HG02610 (cell line): ENCODE results near the gene COL8A1.
A peak's percentile ranks its signal among the peaks of the same experiment; 100 is the strongest.
"Not testable (repeated sequence)": the region's sequence is repeated elsewhere in the genome, so short reads cannot be mapped to it uniquely, and the experiment has no call there.

Experiments used
- ATAC-seq: cut with Tn5 transposase; IDR thresholded peaks from one replicate; pipeline ENCODE4 v1.9.1; 2021; ENCODE audit warnings: mild to moderate bottlenecking, moderate library complexity; ENCODE audit not compliant: unreplicated experiment

COL8A1 gene

DNA sequence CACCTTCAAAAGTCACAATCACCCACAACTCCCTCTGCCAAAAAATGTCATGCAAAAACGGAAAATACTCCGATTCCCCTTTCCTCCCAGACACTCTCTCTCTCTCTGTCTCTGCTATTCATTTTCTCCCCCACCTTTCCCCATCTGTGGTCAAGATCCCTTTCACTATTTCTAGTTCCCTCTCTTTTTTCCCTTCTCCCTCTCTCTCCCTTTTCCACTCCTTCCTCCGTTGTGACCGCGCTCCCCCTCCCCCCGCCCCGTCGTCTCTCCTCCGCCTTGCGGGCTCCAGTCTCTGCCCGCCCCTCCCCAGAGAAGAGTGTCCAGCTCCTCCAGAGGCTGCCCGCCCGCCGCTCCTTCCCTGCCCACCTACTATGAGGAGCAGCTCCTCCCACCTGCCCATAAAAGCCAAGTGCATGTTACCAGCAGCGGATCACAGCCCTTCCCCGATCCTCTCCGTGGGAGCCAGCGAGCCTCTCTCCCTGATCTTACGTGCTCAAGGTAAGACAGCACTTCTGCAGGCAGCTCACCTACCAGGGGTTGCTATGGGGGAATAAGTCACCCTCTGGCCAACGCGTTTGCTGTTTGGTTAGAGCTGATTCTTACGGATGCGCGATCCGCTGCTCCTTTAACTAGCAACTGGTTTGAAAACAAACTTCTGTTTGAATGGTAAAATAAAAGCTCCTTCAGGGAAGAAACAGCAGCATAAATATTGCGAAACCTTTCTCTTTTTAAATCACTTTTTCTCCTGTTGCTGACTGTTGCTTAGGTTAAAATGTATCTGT lies at the start of gene COL8A1:
Gene COL8A1 (plus strand): TSS at position 428 of the 782 bp plus-strand sequence. CDS start 152,089 bp downstream, outside the sequence.
- ATAC-seq: no peak

DNA sequence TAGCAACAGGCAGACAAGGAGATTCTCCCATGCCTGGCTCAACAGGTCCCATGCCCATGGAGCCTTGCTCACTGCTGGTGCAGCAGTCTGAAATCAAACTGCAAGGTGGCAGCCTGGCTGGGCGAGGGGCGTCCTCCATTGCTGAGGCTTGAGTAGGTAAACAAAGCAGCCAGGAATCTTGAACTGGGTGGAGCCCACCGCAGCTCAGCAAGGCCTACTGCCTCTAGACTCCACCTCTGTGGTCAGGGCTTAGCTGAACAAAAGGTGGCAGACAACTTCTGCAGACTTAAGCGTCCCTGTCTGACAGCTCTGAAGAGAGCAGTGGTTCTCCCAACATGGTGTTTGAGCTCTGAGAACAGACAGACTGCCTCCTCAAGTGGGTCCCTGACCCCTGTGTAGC lies 49.2 kb upstream of the COL8A1 start:
- not testable (repeated sequence) for ATAC-seq

GRCh38 chr3:99599894-99600293 lies 38.5 kb upstream of the COL8A1 start:
- no peak for ATAC-seq

- no peak for ATAC-seq
These were observed 36.9 kb upstream of the COL8A1 start for GRCh38 chr3:99601515-99601914.

- no peak for ATAC-seq
These were observed 36.2 kb upstream of the COL8A1 start for GRCh38 chr3:99602183-99602582.

DNA sequence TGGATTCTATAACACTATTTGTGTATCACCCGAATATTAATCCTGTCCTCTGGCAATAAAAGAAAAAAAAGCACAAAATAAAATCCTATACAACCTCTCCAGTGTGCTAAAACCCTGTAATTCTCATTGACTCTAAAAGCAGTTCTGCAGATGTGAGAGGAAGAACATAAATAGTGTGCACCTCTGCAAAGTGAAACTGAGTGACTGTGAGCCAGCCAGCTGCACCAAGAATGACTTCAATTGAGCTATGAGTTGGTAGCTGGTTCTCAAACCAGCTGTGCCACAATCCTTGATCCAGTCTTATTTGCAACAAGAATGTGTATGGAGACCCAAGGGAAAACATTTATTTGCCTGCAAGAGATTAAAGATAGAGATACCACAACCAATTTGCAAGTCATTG lies 31.2 kb upstream of the COL8A1 start:
- ATAC-seq: peak; percentile 49

DNA sequence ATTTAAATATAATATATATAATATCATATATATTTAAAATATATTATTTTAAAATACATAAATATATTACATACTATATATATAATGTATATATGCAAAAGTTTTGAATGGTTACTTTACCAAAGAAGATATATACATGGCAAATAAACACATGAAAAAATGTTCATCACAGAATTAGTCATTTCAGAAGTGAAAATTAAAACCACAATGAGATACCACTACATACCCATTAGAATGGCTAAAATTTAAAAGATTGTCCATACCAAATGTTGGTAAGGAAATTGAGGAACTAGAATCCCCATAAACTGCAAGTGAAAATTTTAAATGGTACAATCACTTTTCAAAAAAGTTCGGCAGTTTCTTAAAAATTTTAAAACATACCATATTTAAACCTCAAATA lies 23.6 kb upstream of the COL8A1 start:
- no peak for ATAC-seq

GRCh38 chr3:99620077-99620767 lies 18.2 kb upstream of the COL8A1 start:
- ATAC-seq: no peak

GRCh38 chr3:99620976-99621375 lies 17.4 kb upstream of the COL8A1 start:
- no peak for ATAC-seq

- no peak for ATAC-seq
These were observed 13.7 kb upstream of the COL8A1 start for GRCh38 chr3:99624496-99625236.

GRCh38 chr3:99625237-99625622 lies 13.2 kb upstream of the COL8A1 start:
- no peak for ATAC-seq

- no peak for ATAC-seq
These were observed 12.6 kb upstream of the COL8A1 start for GRCh38 chr3:99625643-99626416.

GRCh38 chr3:99626417-99626788 lies 12.0 kb upstream of the COL8A1 start:
- peak; percentile 68 for ATAC-seq

DNA sequence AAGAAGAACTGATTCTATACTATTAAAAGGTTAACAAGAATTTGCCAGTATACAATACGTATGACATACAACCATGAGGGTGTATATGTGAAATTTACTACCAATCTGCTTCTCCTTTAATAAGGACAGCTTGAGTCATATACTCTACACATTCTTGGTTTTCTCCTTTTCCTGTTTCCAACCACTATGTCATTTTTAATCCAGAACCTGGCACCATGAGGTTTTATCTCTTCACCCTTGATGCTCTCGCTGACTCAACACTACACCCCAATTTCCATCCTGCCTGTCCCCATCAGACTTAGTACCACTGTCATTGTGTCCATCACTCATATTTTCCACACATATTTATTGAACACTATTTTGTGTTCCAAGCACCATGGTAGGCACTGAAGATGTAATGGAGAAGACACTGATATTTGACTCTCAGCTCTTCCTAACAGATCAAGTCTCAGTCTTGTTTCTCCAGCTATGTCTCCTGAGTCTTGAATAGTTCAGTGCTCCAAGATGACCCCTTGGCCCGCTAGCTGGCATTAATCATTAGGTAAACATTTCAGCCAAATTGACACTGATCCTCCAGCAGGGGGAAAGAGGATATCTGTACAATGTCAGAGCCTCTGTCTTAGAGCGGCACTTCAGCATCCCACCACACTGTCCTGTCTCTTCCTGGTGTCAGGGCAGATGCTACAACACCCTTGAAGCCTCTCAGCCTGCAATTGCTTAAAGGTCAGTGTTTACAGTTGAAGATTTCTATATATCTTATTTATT lies 11.2 kb upstream of the COL8A1 start:
- ATAC-seq: peak; percentile 15

DNA sequence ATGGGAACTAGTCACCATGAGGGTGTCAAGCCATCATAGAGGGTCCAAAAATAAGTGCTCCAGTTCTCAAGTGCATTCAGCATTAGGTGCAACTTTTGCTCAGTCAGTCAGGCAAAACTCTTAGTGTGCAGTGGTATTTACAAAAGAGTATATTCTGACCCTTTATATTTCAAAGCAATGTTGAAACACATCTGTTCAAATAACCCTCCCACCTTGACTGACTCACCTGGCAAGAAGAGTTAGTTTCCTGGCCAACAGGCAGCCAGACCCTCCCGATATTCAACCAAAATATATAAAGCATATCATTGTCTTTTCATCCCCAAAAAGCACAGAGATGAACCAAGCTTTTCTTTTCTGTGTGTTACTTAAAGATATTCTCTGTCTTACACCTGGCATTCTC lies 7.6 kb upstream of the COL8A1 start:
- no peak for ATAC-seq

- ATAC-seq: no peak
These were observed 4.4 kb upstream of the COL8A1 start for GRCh38 chr3:99633887-99634558.

DNA sequence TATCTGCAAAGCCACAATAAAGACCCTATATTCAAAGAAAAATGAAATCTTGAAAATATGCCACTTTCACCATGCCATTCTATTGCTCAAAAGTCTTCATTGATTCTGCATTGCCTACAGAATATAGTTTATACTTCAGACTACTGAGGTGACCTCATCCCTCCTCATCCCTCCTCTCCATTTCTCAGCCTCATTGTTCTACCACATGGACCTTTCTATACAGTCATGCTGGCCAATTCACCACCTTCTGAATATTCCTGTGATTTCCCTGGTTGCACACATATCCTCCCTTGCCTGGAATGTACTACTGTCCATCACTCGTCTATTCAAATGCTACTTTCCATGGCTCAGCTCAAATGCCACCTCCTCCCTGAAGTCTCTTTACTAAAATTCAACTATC lies 3.5 kb upstream of the COL8A1 start:
- no peak for ATAC-seq

- ATAC-seq: no peak
These were observed 3.0 kb upstream of the COL8A1 start for GRCh38 chr3:99635348-99635747.

GRCh38 chr3:99637016-99637367 lies 1.4 kb upstream of the COL8A1 start:
- no peak for ATAC-seq
